GM12878 (cell line): ENCODE data around the gene FAM9A. TPM values are rescaled to one million over a fixed set of nuclear protein-coding genes. Genes with fewer than 3 reads are reported as not detected.

Source experiments
- ATAC-seq: fragments of 200-7000 bp; cut with Tn5 transposase; 3 replicates; pipeline ENCODE4 v1.9.1; 2020; ENCODE audit warnings: mild to moderate bottlenecking, moderate library complexity
- BruUV-seq: library from RNA; stranded (reverse); fragments of 400-500 nt; replicated peaks from 2 replicates; lab custom pipeline; 2021; lab: Mats Ljungman, UMichigan
- CTCF ChIA-PET: fragments of 300-600 bp; sonication (Branson Sonifier 250); formaldehyde crosslinking; extraction: SDS; loops from one replicate; lab custom pipeline; 2021; ENCODE audit warnings: inconsistent platforms; lab: Yijun Ruan, JAX
- POLR2A ChIA-PET: fragments of 350-600 bp; formaldehyde crosslinking; extraction: SDS; loops from one replicate; lab custom pipeline; 2021; ENCODE audit warnings: inconsistent platforms; lab: Charles Lee
- RAD21 ChIA-PET: fragments of 300-600 bp; sonication (Branson Sonifier 250); formaldehyde crosslinking; loops from one replicate; lab custom pipeline; 2023; ENCODE audit warnings: antibody characterized with exemption; ENCODE audit not compliant: unreplicated experiment; lab: Charles Lee
- SMC1A ChIA-PET: fragments of 300-600 bp; sonication (Branson Sonifier 250); formaldehyde crosslinking; loops from one replicate; lab custom pipeline; 2023; ENCODE audit not compliant: unreplicated experiment, uncharacterized antibody; lab: Charles Lee
- DNase-seq: peaks from one replicate; pipeline ENCODE4 v3.0.0-alpha.2; 2011; ENCODE audit warnings: low read depth, low spot score
- FAIRE-seq: peaks from 3 replicates; lab custom pipeline; 2011; peaks lifted over from hg19 to GRCh38; lab: Jason Lieb, UNC
- H2AFZ ChIP-seq: 2 replicates; pipeline ENCODE4 v1.6.0; 2011; ENCODE audit warnings: low read depth, low read length, control low read depth; ENCODE audit not compliant: control insufficient read depth
- H3K27ac ChIP-seq: 2 replicates; pipeline ENCODE4 v1.5.1; 2011; ENCODE audit warnings: control low read depth; ENCODE audit not compliant: control insufficient read depth, insufficient read depth
- H3K27me3 ChIP-seq, 2 experiments: replicated peaks in 1 of 2; 2 replicates each; pipeline versions ENCODE4 v1.6.0 to v1.6.1; 2011; ENCODE audit warnings: low read length in 1 of 2; ENCODE audit not compliant: control insufficient read depth in 2 of 2, insufficient read depth in 2 of 2
- H3K36me3 ChIP-seq, 2 experiments: 2 replicates each; pipeline ENCODE4 v1.5.1; 2011; ENCODE audit warnings: low read length in 1 of 2; ENCODE audit not compliant: control insufficient read depth in 2 of 2, insufficient read depth in 2 of 2
- H3K4me1 ChIP-seq: 2 replicates; pipeline ENCODE4 v1.6.1; 2011; ENCODE audit warnings: mild to moderate bottlenecking, low read length, moderate library complexity, mixed read lengths; ENCODE audit not compliant: control insufficient read depth, insufficient read depth
- H3K4me2 ChIP-seq: 2 replicates; pipeline ENCODE4 v1.6.0; 2011; ENCODE audit warnings: control low read depth; ENCODE audit not compliant: control insufficient read depth, insufficient read depth
- H3K4me3 ChIP-seq: fragments of 200-600 bp; sonication (generic); 2 replicates; pipeline ENCODE4 v1.5.1; 2016
- H3K79me2 ChIP-seq: 2 replicates; pipeline ENCODE4 v1.6.0; 2011; ENCODE audit warnings: low read length; ENCODE audit not compliant: control insufficient read depth, insufficient read depth
- H3K9ac ChIP-seq: 2 replicates; pipeline ENCODE4 v1.8.0; 2011; ENCODE audit warnings: low read length, control low read depth, mixed read lengths; ENCODE audit not compliant: control insufficient read depth, insufficient read depth
- H3K9me3 ChIP-seq: replicated peaks from 3 replicates; pipeline ENCODE4 v1.5.1; 2011; ENCODE audit warnings: mild to moderate bottlenecking, low read length; ENCODE audit not compliant: control insufficient read depth, insufficient read depth
- H4K20me1 ChIP-seq: 2 replicates; pipeline ENCODE4 v1.6.0; 2011; ENCODE audit not compliant: control insufficient read depth, insufficient read depth
- BMI1 ChIP-seq: fragments of 450-650 bp; IDR thresholded peaks from 2 replicates; pipeline ENCODE4 v1.6.1; 2016; ENCODE audit warnings: mild to moderate bottlenecking, moderate library complexity, borderline replicate concordance
- NBN ChIP-seq: fragments of 450-650 bp; IDR thresholded peaks from 2 replicates; pipeline ENCODE4 v1.6.1; 2016
- RAD51 ChIP-seq: fragments of 450-650 bp; IDR thresholded peaks from 2 replicates; pipeline ENCODE4 v1.6.1; 2016; ENCODE audit warnings: moderate library complexity, mild to moderate bottlenecking, inconsistent platforms
- YY1 ChIP-seq: IDR thresholded peaks from 2 replicates; pipeline ENCODE4 v1.6.1; 2011; ENCODE audit warnings: low read depth, mild to moderate bottlenecking, low read length
- WGBS: methylation state at CpG from one replicate; pipeline ENCODE4 v1.1.6; 2016; ENCODE audit warnings: low lambda C conversion rate; ENCODE audit not compliant: insufficient replicate concordance, insufficient coverage; ENCODE audit errors: missing lambda C conversion rate; 5-methylcytosine and 5-hydroxymethylcytosine counted together
- in situ Hi-C: fragments of 300-500 bp; cut with MboI; formaldehyde crosslinking; loops from 9 replicates; pipeline ENCODE4 v1.14.3; 2018; ENCODE audit warnings: mixed read lengths
- intact Hi-C: fragments of 100-400 bp; cut with micrococcal nuclease; formaldehyde crosslinking; loops from one replicate; pipeline ENCODE4 v1.14.2; 2022; ENCODE audit not compliant: unreplicated experiment
- polyA plus RNA-seq, 11 experiments: library from polyadenylated mRNA; depleted of rRNA in 4 of 11; unstranded in 6 of 11; stranded (reverse) in 5 of 11; fragments of >200 nt; fragmentation: Nextera tagmentation in 4 of 11; fragmentation: Illumina TruSeq in 1 of 11; extraction: Ambion mirVana in 4 of 11; extraction: Trizol in 1 of 11; gene quantifications; 1 replicate in 1 of 11; 2 replicates in 10 of 11; pipeline versions ENCODE4 v1.2.1 to v1.2.3, GENCODE V29; 2011 to 2016; ENCODE audit warnings: inconsistent platforms in 2 of 11, missing spikeins in 2 of 11, low read depth in 1 of 11
- total RNA-seq, 4 experiments: library from RNA; depleted of rRNA in 3 of 4; stranded (reverse); fragments of >200 nt in 3 of 4; fragmentation: Illumina TruSeq in 1 of 4; extraction: Trizol in 1 of 4; gene quantifications; 2 replicates each; pipeline versions ENCODE4 v1.2.1 to v1.2.3, GENCODE V29; 2013 to 2021
- TF ChIP-seq, protein P1 (sequence below): fragments of 450-650 bp; IDR thresholded peaks from 2 replicates; pipeline ENCODE4 v1.6.1; 2017; ENCODE audit warnings: low read depth, mild to moderate bottlenecking, moderate library complexity
- TF ChIP-seq, protein P2 (sequence below): IDR thresholded peaks from 2 replicates; pipeline ENCODE4 v1.6.1; 2012; ENCODE audit warnings: low read depth, low read length, improper control_type of control experiment
- TF ChIP-seq, protein P3 (sequence below), 3 experiments: IDR thresholded peaks in 2 of 3; conservative IDR thresholded peaks in 1 of 3; 2 replicates each; pipeline ENCODE4 v1.5.1; 2011; ENCODE audit warnings: low read depth in 3 of 3, low read length in 3 of 3, mild to moderate bottlenecking in 3 of 3, control low read depth in 2 of 3, moderate library complexity in 2 of 3, inconsistent platforms in 1 of 3, mixed read lengths in 1 of 3; ENCODE audit not compliant: control insufficient read depth in 2 of 3, insufficient read depth in 1 of 3; ENCODE audit errors: extremely low read depth in 1 of 3

FAM9A gene
- total and polyA plus RNA-seq, 10 of the 15 experiments (the other 5 are each of a cell fraction or from before 2014, with no cell fraction given), result not detected

DNA sequence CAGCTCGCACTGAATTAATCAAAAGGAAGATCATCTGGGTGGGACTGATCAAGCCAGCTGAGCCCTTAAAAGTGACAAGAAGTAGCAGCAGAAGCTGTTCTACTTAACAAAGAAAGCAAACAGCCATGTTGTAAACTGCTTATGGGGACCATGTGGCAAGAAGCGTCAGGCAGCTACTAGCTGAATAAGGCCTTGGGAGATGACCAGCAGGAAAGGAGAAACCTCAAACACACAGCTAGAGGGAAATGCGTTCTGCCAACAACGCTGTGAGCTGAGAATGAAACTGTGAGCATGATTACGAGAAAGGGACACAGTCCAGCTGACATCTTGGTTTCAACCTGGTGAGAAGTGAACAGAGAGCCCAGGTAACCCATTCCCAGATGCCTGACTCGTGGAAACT lies 49.3 kb upstream of the FAM9A start:
- H3K4me3 ChIP-seq, result no peak overlapping the region
- ChIA-PET POLR2A (no interaction called here), SMC1A (no interaction called here), CTCF (no interaction called here), RAD21 (no interaction called here)
- no peaks in the 10 kb centered on the region for H4K20me1 ChIP-seq
- no peak overlapping the region for H3K27ac ChIP-seq
- FAIRE-seq (no peak), DNase-seq (no peak), ATAC-seq (no peak)
- no peaks in the 10 kb centered on the region for H3K36me3 ChIP-seq
- no peaks in the 10 kb centered on the region for H3K79me2 ChIP-seq
- H3K27me3 ChIP-seq, result no peaks in the 10 kb centered on the region
- H2AFZ ChIP-seq, result no peak overlapping the region
- 31% methylated on average over 6 of the region's 6 CpGs for WGBS
- no peaks in the 10 kb centered on the region for H3K9me3 ChIP-seq
- H3K4me1 ChIP-seq, result no peaks in the 10 kb centered on the region
- intact Hi-C loops, result no loop called here
- TF ChIP-seq YY1, result no peak
- BruUV-seq, result no TSS peak
- no peak overlapping the region for H3K9ac ChIP-seq
- in situ Hi-C loops, result no loop called here
- no peak overlapping the region for H3K4me2 ChIP-seq

DNA sequence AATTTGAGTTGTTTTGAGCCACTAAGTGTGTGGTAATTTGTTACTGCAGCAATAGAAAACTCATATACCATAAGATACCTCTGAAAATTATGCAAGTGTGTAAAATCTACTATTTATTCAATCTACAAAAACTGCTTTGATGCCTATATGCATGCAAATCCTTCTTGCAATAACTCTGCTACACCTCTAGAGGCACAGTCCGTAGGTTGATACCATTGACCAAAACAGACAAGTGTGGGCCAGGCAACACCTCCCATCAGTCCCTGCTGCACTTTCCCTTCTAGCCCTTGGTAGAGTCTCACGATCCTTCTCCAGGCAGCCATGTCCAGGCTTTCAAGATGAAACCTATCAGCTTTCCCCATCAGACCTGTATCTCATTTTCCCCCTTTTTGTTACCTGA lies 48.8 kb upstream of the FAM9A start:
- no peaks in the 10 kb centered on the region for H3K27me3 ChIP-seq
- no peak for FAIRE-seq
- no TSS peak for BruUV-seq
- no peak for TF ChIP-seq NBN
- no peak for TF ChIP-seq RAD51
- TF ChIP-seq, protein P1, sequence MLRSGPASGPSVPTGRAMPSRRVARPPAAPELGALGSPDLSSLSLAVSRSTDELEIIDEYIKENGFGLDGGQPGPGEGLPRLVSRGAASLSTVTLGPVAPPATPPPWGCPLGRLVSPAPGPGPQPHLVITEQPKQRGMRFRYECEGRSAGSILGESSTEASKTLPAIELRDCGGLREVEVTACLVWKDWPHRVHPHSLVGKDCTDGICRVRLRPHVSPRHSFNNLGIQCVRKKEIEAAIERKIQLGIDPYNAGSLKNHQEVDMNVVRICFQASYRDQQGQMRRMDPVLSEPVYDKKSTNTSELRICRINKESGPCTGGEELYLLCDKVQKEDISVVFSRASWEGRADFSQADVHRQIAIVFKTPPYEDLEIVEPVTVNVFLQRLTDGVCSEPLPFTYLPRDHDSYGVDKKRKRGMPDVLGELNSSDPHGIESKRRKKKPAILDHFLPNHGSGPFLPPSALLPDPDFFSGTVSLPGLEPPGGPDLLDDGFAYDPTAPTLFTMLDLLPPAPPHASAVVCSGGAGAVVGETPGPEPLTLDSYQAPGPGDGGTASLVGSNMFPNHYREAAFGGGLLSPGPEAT, result no peak
- no peak for TF ChIP-seq BMI1
- TF ChIP-seq, protein P2, sequence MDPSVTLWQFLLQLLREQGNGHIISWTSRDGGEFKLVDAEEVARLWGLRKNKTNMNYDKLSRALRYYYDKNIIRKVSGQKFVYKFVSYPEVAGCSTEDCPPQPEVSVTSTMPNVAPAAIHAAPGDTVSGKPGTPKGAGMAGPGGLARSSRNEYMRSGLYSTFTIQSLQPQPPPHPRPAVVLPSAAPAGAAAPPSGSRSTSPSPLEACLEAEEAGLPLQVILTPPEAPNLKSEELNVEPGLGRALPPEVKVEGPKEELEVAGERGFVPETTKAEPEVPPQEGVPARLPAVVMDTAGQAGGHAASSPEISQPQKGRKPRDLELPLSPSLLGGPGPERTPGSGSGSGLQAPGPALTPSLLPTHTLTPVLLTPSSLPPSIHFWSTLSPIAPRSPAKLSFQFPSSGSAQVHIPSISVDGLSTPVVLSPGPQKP, result no peak
- TF ChIP-seq, protein P3, sequence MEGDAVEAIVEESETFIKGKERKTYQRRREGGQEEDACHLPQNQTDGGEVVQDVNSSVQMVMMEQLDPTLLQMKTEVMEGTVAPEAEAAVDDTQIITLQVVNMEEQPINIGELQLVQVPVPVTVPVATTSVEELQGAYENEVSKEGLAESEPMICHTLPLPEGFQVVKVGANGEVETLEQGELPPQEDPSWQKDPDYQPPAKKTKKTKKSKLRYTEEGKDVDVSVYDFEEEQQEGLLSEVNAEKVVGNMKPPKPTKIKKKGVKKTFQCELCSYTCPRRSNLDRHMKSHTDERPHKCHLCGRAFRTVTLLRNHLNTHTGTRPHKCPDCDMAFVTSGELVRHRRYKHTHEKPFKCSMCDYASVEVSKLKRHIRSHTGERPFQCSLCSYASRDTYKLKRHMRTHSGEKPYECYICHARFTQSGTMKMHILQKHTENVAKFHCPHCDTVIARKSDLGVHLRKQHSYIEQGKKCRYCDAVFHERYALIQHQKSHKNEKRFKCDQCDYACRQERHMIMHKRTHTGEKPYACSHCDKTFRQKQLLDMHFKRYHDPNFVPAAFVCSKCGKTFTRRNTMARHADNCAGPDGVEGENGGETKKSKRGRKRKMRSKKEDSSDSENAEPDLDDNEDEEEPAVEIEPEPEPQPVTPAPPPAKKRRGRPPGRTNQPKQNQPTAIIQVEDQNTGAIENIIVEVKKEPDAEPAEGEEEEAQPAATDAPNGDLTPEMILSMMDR (IDR thresholded peaks at IDR 0.05 in 2 of 3, conservative IDR thresholded peaks at IDR 0.05 in 1 of 3; ENCODE audit: control insufficient read depth in 2 of 3, extremely low read depth in 1 of 3, insufficient read depth in 1 of 3, low read depth in 3 of 3, low read length in 3 of 3), result peak in 2 of 3 experiments; percentile 14 to 16; a peak in 3 of 6 replicates
- in situ Hi-C loops (no loop called here), intact Hi-C loops (no loop called here)
- ATAC-seq, result peak; percentile 76
- H3K9me3 ChIP-seq, result no peaks in the 10 kb centered on the region
- H3K4me3 ChIP-seq, result no peak overlapping the region
- no peak for DNase-seq
- no peak overlapping the region for H3K4me2 ChIP-seq
- no peaks in the 10 kb centered on the region for H3K79me2 ChIP-seq
- ChIA-PET SMC1A (no interaction called here), POLR2A (no interaction called here), RAD21 (no interaction called here), CTCF (no interaction called here)
- H3K27ac ChIP-seq, result no peak overlapping the region
- H3K4me1 ChIP-seq, result no peaks in the 10 kb centered on the region
- H4K20me1 ChIP-seq, result no peaks in the 10 kb centered on the region
- H3K9ac ChIP-seq, result no peak overlapping the region
- H3K36me3 ChIP-seq, result no peaks in the 10 kb centered on the region
- WGBS, result 4% methylated on average over 2 of the region's 2 CpGs
- no peak overlapping the region for H2AFZ ChIP-seq
